ENCODE measurements around the gene NHLH2. TPM values are rescaled to one million over a fixed set of nuclear protein-coding genes. Genes with fewer than 3 reads are reported as not detected.

The NHLH2 gene
- total RNA-seq, 1 experiment from 2014 or later = not detected

DNA sequence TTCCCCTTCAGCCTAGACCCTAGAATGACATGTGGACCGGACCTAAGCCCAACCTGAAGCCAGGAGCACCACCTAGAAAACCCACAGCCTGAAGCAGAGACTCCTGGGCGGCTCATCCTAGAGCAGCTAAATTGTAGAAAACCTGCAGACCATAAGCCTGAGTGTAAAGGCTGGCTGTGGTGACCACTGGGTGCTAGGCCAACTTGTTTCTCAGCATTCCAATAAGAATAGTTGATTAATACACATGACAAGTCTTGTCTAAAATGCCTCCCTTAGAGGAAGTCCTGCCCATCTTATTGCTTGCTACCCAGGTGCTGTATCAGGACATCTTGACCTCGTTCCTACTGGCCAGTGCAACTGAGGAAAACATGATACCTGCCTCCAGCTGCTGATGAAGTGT, 49.1 kb downstream of the NHLH2 start:
- ChIA-PET CTCF (interaction anchor here (1.1 kb wide), 1 partner anchor 10 kb away, joined by 3 read pairs; no protein-coding TSS in a partner anchor), RAD21 (ENCODE audit: low non-redundant PET in 1 of 2, low total read pairs in 2 of 2, uncharacterized antibody in 2 of 2, unreplicated experiment in 2 of 2) (no interaction called here), POLR2A (no interaction called here)
- Histone ChIP-seq H3K36me3 (ENCODE audit: control insufficient read depth in 1 of 2, insufficient read depth in 2 of 2, low read length in 2 of 2) (no peaks in the 10 kb centered on the region), H3K27me3 (ENCODE audit: insufficient read depth, low read length) (no peaks in the 10 kb centered on the region), H3K79me2 (ENCODE audit: insufficient read depth, low read length) (no peaks in the 10 kb centered on the region), H3K4me1 (ENCODE audit: control insufficient read depth in 1 of 2, insufficient read depth in 2 of 2, low read length in 2 of 2) (no peaks in the 10 kb centered on the region), H2AFZ (ENCODE audit: low read depth, low read length, poor library complexity, severe bottlenecking) (no peak overlapping the region), H3K9me2 (ENCODE audit: insufficient read depth) (no peaks in the 10 kb centered on the region), H3K9me3 (ENCODE audit: control insufficient read depth in 1 of 2, insufficient read depth in 1 of 2, low read depth in 1 of 2, low read length in 2 of 2) (no peaks in the 10 kb centered on the region), H3K27ac (ENCODE audit: low read depth, low read length) (no peak overlapping the region), H3K4me3 (replicated peaks in 1 of 2; ENCODE audit: low read depth in 1 of 2, low read length in 2 of 2) (no peak overlapping the region), H3K9ac (ENCODE audit: low read length) (no peak overlapping the region), H4K20me1 (ENCODE audit: insufficient read depth) (no peaks in the 10 kb centered on the region), H3K4me2 (ENCODE audit: low read length) (no peak overlapping the region)
- BruUV-seq (replicated peaks) = no TSS peak
- intact Hi-C loops (cut with micrococcal nuclease) = no loop called here
- DNase-seq (ENCODE audit: low read depth, low spot score) (no peak), ATAC-seq (no peak)
- no peak for TF ChIP-seq SP1 (IDR thresholded peaks at IDR 0.05; ENCODE audit: low read depth)
- no peak for TF ChIP-seq RAD21 (IDR thresholded peaks at IDR 0.05; ENCODE audit: low read depth)
- TF ChIP-seq EZH2 (IDR thresholded peaks at IDR 0.05) = no peak

DNA sequence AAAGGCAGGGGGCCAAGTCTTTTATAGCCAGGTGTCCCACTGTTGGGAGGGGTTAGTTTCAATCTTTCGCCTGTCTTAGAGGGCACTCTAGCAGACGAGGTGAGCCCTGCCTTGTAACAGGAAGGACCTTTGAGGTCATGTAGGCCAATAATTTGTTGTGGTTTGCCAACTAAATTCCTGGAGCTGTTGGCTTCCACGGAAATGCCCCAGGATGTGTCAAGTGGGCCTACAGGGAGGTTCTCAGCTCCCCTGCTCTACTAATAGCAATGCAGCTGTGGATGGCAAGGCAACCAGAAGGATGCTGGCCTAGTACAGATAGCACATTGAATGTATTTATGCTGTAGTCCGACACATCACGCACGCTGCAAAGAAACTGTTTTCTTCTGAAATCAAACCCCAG, 50.1 kb downstream of the NHLH2 start:
- Histone ChIP-seq H3K9me3 (ENCODE audit: control insufficient read depth in 1 of 2, insufficient read depth in 1 of 2, low read depth in 1 of 2, low read length in 2 of 2) (no peaks in the 10 kb centered on the region), H3K27ac (ENCODE audit: low read depth, low read length) (no peak overlapping the region), H3K4me1 (ENCODE audit: control insufficient read depth in 1 of 2, insufficient read depth in 2 of 2, low read length in 2 of 2) (no peaks in the 10 kb centered on the region), H4K20me1 (ENCODE audit: insufficient read depth) (no peaks in the 10 kb centered on the region), H3K9me2 (ENCODE audit: insufficient read depth) (no peaks in the 10 kb centered on the region), H3K4me3 (replicated peaks in 1 of 2; ENCODE audit: low read depth in 1 of 2, low read length in 2 of 2) (no peak overlapping the region), H2AFZ (ENCODE audit: low read depth, low read length, poor library complexity, severe bottlenecking) (no peak overlapping the region), H3K79me2 (ENCODE audit: insufficient read depth, low read length) (no peaks in the 10 kb centered on the region), H3K36me3 (ENCODE audit: control insufficient read depth in 1 of 2, insufficient read depth in 2 of 2, low read length in 2 of 2) (no peaks in the 10 kb centered on the region), H3K27me3 (ENCODE audit: insufficient read depth, low read length) (no peaks in the 10 kb centered on the region), H3K9ac (ENCODE audit: low read length) (no peak overlapping the region), H3K4me2 (ENCODE audit: low read length) (no peak overlapping the region)
- intact Hi-C loops (cut with micrococcal nuclease) = no loop called here
- ATAC-seq = no peak
- BruUV-seq (replicated peaks) = no TSS peak
- RAD21 ChIA-PET (ENCODE audit: low non-redundant PET in 1 of 2, low total read pairs in 2 of 2, uncharacterized antibody in 2 of 2, unreplicated experiment in 2 of 2) = no interaction called here
- DNase-seq (ENCODE audit: low read depth, low spot score) = no peak
- CTCF ChIA-PET = interaction anchor here (0.9 to 1.2 kb wide), 2 partner anchors 17 to 19 kb away, joined by 3 read pairs; no protein-coding TSS in a partner anchor
- POLR2A ChIA-PET = no interaction called here
- no peak for TF ChIP-seq EZH2 (IDR thresholded peaks at IDR 0.05)
- no peak for TF ChIP-seq ZNF274 (IDR thresholded peaks at IDR 0.05; ENCODE audit: low read depth, low read length)
- no peak for TF ChIP-seq EZH2phosphoT487 (IDR thresholded peaks at IDR 0.05; ENCODE audit: borderline replicate concordance)
- TF ChIP-seq, protein P1, sequence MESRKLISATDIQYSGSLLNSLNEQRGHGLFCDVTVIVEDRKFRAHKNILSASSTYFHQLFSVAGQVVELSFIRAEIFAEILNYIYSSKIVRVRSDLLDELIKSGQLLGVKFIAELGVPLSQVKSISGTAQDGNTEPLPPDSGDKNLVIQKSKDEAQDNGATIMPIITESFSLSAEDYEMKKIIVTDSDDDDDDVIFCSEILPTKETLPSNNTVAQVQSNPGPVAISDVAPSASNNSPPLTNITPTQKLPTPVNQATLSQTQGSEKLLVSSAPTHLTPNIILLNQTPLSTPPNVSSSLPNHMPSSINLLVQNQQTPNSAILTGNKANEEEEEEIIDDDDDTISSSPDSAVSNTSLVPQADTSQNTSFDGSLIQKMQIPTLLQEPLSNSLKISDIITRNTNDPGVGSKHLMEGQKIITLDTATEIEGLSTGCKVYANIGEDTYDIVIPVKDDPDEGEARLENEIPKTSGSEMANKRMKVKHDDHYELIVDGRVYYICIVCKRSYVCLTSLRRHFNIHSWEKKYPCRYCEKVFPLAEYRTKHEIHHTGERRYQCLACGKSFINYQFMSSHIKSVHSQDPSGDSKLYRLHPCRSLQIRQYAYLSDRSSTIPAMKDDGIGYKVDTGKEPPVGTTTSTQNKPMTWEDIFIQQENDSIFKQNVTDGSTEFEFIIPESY (IDR thresholded peaks at IDR 0.05; ENCODE audit: extremely low read depth, insufficient replicate concordance, low read length) = no peak
- TF ChIP-seq, protein P2, sequence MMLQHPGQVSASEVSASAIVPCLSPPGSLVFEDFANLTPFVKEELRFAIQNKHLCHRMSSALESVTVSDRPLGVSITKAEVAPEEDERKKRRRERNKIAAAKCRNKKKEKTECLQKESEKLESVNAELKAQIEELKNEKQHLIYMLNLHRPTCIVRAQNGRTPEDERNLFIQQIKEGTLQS (IDR thresholded peaks at IDR 0.05) = no peak
- no peak for TF ChIP-seq RAD21 (IDR thresholded peaks at IDR 0.05; ENCODE audit: low read depth)
- TF ChIP-seq POLR2AphosphoS5 (IDR thresholded peaks at IDR 0.05; ENCODE audit: low read depth, low read length) = no peak
- TF ChIP-seq SP1 (IDR thresholded peaks at IDR 0.05; ENCODE audit: low read depth) = no peak
- TF ChIP-seq, protein P3, sequence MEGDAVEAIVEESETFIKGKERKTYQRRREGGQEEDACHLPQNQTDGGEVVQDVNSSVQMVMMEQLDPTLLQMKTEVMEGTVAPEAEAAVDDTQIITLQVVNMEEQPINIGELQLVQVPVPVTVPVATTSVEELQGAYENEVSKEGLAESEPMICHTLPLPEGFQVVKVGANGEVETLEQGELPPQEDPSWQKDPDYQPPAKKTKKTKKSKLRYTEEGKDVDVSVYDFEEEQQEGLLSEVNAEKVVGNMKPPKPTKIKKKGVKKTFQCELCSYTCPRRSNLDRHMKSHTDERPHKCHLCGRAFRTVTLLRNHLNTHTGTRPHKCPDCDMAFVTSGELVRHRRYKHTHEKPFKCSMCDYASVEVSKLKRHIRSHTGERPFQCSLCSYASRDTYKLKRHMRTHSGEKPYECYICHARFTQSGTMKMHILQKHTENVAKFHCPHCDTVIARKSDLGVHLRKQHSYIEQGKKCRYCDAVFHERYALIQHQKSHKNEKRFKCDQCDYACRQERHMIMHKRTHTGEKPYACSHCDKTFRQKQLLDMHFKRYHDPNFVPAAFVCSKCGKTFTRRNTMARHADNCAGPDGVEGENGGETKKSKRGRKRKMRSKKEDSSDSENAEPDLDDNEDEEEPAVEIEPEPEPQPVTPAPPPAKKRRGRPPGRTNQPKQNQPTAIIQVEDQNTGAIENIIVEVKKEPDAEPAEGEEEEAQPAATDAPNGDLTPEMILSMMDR (IDR thresholded peaks at IDR 0.05 in 2 of 3, conservative IDR thresholded peaks at IDR 0.05 in 1 of 3; ENCODE audit: borderline replicate concordance in 1 of 3, insufficient read depth in 1 of 3, low read depth in 2 of 3, low read length in 2 of 3) = no peak
- TF ChIP-seq ELF1 (IDR thresholded peaks at IDR 0.05; ENCODE audit: borderline replicate concordance, low read depth) = no peak

Measured in HCT116 (cell line).